ENCODE measurements around the gene OR1M1.
A peak's percentile ranks its signal among the peaks of the same experiment; 100 is the strongest.

The OR1M1 gene

DNA sequence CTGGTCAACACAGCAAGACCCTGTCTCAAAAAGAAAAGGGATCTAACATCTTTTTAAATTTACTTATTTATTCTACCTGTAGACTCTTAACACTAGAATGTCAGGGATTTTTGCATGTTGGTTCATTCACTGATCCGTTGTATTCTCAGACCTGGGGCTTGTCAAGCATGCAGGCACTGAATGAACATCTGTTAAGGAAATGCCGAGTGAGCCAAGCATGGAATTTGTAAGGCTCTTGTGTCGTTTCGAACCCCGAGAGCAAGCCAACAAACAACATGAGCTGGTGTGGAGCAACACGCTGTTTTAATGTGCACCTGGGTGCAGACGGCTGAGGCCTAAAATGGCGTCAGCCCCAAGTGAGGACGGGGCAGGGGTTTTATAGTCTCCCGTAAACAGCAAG is 10.0 kb upstream of the OR1M1 start:
- FAIRE-seq: no peak

DNA sequence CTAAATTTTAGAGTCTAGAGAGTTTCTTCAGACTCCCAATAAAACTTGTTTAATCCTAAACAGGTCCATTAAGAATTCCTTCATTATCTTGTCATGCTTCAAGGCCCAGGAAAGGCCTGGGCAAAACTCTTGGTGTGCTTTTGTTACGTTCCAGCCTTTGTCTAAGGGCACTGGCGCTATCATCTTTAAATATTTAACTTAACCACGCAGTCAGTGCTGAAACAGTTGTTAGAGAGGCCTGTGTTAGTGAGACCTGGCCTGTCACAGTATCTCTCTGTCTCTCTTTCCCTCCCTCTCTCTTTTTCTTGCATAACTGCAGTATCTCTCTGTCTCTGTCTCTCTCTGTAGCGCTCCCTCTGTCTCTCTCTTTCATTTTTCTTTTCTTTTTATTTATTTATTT is 8.2 kb upstream of the OR1M1 start:
- no peak for FAIRE-seq

DNA sequence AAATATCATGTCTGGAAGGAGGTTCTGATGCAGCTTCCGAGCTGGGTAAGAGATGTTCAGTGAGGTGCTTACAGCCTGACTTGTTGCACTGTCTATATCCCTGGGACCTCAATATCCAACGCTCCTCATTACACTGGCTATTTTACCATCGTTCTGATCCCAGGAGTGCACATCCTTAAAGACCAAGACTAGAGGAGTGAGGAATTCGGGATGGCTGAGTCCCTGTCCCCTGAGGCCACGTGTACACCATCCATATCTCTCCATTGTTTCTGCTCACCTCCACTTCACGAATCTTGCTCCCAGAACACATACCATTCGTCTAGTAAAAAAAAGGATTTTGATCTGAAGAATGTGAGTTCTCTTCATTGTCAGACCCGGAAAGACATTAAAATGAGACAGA is 20.5 kb downstream of the OR1M1 start, which contains the start of gene OR7G2:
Gene OR7G2, minus strand, starts transcription at position 101 of the 400 bp plus-strand sequence. CDS start 4,232 bp downstream, outside the sequence.
- no peak for FAIRE-seq

DNA sequence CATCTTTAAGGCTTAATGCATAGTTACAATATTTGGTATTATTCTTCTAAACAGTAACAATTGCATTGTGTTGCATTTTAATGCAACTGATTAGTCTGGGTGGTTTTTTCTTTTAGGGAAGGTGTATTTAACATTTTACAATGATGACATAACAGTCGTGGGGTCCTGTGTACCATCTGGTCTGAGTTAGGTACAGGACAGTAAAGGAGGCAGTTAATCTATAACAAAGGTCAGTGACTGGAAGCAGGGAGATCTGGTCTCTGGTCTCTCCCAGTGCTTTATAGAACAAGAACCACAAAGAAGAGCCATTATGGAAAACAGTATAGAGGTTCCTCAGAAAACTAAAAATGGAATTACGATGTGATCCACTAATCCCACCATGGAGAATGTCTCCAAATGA is 23.1 kb downstream of the OR1M1 start:
- no peak for FAIRE-seq

DNA sequence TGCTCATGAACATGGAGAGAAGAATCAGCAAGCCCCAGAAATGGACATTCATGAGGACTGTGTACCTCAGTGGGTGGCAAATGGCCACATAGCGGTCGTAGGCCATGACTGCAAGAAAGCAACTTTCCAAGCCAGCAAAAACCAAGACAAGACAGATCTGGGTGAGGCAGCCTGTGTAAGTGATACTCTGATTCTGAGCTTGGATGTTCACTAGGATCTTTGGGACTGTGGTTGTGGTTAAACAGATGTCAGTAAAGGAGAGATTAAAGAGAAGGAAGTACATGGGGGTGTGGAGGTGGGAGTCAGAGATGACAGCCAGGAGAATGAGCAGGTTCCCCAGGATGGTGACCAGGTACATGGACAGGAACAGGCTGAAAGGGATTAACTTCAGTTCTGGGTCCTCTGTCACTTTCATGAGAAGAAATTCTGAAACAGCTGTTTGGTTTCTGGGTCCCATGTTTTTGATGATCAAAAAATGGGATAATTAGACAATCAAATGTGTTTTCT is 28.5 kb downstream of the OR1M1 start, which contains the start of gene OR7G1:
Gene OR7G1, minus strand, starts transcription at position 457 of the 507 bp plus-strand sequence. Its CDS starts 0 bp downstream, at position 457.
- no peak for FAIRE-seq

DNA sequence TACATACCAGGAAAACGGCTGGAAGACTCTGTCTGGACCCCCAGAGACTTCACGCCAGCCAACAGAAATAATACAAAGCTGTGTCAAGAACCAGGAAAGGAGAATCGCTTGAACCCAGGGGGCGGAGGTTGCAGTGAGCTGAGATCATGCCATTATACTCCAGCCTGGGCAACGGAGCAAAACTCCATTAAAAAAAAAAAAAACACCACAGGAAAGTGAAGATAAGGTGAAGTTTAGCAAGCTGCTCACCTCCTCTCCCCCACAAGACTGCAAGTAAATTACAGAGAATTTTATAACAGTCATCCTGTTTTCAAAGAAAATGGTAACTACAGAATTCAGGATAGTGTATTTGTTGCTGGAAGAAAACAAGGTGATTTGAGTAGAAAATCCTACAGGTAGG is 29.7 kb downstream of the OR1M1 start:
- FAIRE-seq: no peak

DNA sequence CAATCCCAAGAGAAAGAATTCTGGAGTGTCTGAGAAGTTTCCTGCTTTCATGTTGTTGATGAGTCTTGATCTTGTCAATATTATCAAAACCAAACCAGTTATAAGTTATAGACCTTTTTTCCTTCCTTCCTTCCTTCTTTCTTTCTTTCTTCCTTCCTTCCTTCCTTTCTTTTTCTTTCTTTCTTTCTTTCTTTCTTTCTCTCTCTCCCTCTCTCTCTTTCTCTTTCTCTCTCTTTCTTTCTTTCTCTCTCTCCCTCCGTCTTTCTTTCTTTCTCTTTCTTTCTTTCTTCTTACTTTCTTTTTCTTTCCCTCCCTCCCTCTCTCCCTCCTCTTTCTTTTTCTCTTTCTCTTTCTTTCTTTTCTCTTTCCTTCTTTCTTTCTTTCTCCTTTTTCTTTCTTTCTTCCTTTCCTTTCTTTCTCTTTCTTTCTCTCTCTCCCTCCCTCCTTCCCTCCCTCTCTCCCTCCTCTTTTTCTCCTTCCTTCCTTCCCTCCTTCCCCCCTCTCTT is 40.1 kb downstream of the OR1M1 start, which contains the start of gene OR7G3:
Gene OR7G3, minus strand, starts transcription at position 51 of the 506 bp plus-strand sequence. Its CDS starts 0 bp downstream, at position 51.
- FAIRE-seq: no peak

DNA sequence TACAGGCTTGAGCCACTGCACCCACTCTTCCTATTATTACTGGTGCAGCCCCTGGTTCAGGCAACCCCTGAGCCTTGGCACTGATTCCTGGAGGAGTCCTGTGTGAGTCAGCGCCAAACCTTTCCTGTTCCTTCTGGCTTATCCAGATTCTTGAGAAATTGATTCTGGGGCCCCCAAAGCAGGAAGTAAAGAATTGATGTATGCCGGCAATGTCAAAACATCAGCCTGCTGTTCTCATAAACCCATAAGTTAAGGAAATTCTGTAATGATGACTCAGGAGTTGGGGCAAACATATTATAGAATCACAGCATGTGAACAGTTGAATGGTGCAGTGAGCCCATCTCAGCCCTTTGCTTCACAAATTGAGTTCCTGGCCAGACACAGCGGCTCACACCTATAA is 41.3 kb downstream of the OR1M1 start:
- FAIRE-seq: no peak

DNA sequence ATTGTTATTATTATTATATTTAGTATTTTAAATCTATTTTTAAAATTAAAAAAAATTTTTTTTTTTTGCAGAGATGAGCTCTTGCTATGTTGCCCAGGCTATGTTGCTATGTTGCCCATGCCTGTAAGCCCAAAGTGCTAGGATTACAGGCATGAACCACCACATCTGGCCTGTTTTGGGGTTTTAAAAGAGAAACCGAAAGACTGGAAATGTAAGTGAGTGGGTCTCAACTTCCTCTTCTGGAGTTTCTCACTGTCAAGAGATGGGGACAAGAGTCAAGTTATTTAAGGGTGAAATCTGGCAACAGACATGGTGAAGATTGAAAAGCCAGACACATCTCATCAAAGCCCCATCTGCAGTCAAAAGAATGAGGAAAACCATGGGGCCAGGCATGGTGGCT is 44.1 kb downstream of the OR1M1 start:
- no peak for FAIRE-seq

DNA sequence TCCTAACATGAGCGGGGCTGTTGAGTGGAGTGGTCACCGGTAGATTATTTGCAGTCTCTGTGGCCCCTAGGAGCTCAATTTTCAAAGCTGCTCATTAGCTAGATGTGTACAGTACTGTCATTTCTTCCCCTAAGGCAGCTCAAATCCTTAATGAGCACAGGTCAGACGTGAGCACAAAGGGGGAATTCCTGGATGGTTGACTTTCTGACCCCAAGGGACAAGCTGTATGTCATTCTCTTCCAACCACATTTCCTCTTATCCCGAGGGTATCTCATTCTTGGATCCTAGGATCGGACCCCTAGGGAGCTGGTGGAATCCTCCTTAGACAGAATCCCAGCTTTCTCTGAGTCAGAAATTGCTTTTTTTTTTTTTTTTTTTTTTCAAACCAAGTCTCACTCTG is 45.6 kb downstream of the OR1M1 start:
- FAIRE-seq: no peak

DNA sequence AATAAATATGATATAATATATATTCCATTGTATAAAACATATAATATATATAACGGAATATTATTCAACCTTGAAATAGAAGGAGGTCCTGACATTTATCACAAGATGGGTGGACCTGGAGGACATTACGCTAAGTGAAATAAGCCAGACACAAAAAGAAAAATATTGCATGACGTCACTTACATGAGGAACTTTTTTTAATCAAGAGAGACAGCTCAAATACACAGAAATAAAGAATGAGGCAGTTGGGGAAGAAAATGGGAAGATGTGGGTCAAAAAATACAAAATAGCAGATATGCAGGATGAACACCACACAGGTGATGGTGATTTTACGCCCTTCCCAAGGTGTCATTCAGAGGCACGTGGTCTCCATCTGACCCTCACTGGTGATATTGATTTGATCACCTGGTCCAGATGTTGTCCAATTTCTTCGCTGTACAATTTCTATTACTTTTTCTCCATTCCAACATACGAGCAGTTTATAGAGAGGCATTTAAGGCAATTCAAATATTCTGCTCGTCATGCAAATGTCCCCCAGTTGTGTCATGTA is 52.8 kb downstream of the OR1M1 start:
- no peak for FAIRE-seq

DNA sequence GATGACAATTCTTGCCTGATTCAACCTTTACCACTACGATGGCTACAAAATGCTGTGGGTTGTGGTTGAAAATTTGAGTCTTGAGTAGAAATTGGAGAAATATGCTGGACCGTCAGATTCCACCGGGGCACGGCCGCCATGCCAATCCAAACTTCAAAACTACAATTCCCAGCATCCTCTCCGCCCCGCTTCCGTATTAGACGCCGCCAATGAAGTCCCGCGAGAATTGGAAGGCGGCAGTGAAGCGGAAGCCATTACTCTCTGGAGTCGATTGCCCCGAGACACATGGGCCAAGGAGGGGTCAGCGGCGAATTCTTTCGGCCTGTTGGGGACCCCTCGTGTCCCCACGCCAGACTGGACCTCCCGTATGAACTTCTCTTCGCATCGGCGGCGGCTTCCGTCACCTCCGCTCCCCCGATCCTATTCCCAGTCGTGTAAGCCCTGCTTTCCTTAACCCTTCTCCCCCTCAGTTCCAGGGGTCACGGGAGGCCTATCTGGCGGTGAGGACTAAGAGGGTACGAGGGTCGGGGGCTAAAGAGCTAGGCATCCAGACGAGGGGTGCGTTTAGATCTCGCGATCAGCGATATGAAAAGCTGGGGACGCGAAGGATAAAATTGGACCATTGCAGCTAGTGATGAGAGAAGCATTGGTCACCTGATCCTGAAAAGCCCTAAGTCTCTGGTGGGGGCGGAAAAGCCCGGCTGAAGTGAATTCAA is 53.5 kb downstream of the OR1M1 start, which contains the start of gene ZNF317:
Gene ZNF317, plus strand, starts transcription at position 239 of the 716 bp plus-strand sequence. CDS start 15,620 bp downstream, outside the sequence.
- peak; percentile 89 for FAIRE-seq

DNA sequence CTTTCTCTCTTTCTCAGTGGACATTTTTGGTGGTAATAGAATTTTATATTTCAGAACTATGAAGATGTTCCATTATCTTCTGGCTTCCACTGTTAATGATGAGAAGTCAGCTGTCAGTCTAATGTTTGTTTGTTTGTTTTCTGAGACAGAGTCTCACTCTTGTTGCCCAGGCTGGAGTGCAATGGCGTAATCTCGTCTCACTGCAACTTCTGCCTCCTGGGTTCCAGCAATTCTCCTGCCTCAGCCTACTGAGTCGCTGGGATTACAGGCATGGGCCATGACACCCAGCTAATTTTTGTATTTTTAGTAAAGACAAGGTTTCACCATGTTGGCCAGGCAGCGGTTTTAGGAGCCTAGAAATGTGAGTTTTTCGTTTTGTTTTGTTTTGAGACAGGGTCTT is 58.1 kb downstream of the OR1M1 start:
- no peak for FAIRE-seq

Measured in A204.1 (cell line).